Left forelimb (tissue), 1 donor: ENCODE measurements around the gene RAD51AP1.

ENCODE experiments used
- DNase-seq: peaks from one replicate; pipeline ENCODE4 v3.0.0-alpha.2; 2018; ENCODE audit warnings: low spot score

The RAD51AP1 gene

GRCh38 chr12:4545195-4545594, 6.5 kb downstream of the RAD51AP1 start:
- no peak for DNase-seq

- no peak for DNase-seq
Observed at GRCh38 chr12:4552191-4552590, 13.5 kb downstream of the RAD51AP1 start.

- DNase-seq = no peak
Observed at GRCh38 chr12:4553943-4554342, 15.3 kb downstream of the RAD51AP1 start.

- no peak for DNase-seq
Observed at GRCh38 chr12:4555804-4556203, 17.1 kb downstream of the RAD51AP1 start.

- DNase-seq = no peak
Observed at GRCh38 chr12:4556735-4557530, 18.2 kb downstream of the RAD51AP1 start.

GRCh38 chr12:4557586-4557985, 18.9 kb downstream of the RAD51AP1 start:
- no peak for DNase-seq

- DNase-seq = no peak
Observed at GRCh38 chr12:4558171-4558570, 19.5 kb downstream of the RAD51AP1 start.

- peak; percentile 80 for DNase-seq
Observed at GRCh38 chr12:4562034-4562657, 23.5 kb downstream of the RAD51AP1 start, which contains the start of gene DYRK4. DYRK4 (plus strand) TSS chr12:4562208; CDS start chr12:4562246, 38 bp downstream.

GRCh38 chr12:4563336-4563735, 24.6 kb downstream of the RAD51AP1 start:
- no peak for DNase-seq

GRCh38 chr12:4564818-4565217, 26.1 kb downstream of the RAD51AP1 start:
- no peak for DNase-seq

- DNase-seq = no peak
Observed at GRCh38 chr12:4566474-4566873, 27.8 kb downstream of the RAD51AP1 start.

GRCh38 chr12:4567073-4567881, 28.6 kb downstream of the RAD51AP1 start:
- no peak for DNase-seq

- DNase-seq = no peak
Observed at GRCh38 chr12:4569261-4569660, 30.6 kb downstream of the RAD51AP1 start.

GRCh38 chr12:4572680-4573079, 34.0 kb downstream of the RAD51AP1 start:
- DNase-seq = no peak

GRCh38 chr12:4579305-4580102, 40.8 kb downstream of the RAD51AP1 start:
- DNase-seq = no peak

- no peak for DNase-seq
Observed at GRCh38 chr12:4580281-4580688, 41.6 kb downstream of the RAD51AP1 start.

GRCh38 chr12:4584281-4584680, 45.6 kb downstream of the RAD51AP1 start:
- DNase-seq = no peak

- no peak for DNase-seq
Observed at GRCh38 chr12:4584896-4585295, 46.2 kb downstream of the RAD51AP1 start.

- no peak for DNase-seq
Observed at GRCh38 chr12:4586500-4586899, 47.8 kb downstream of the RAD51AP1 start.

- no peak for DNase-seq
Observed at GRCh38 chr12:4587108-4587507, 48.4 kb downstream of the RAD51AP1 start.

- DNase-seq = no peak
Observed at GRCh38 chr12:4588916-4589315, 50.2 kb downstream of the RAD51AP1 start.

GRCh38 chr12:4589941-4590340, 51.3 kb downstream of the RAD51AP1 start:
- no peak for DNase-seq
